Measurements from ENCODE around the gene TMEM198.
A peak's percentile ranks its signal among the peaks of the same experiment; 100 is the strongest.

Gene TMEM198

DNA sequence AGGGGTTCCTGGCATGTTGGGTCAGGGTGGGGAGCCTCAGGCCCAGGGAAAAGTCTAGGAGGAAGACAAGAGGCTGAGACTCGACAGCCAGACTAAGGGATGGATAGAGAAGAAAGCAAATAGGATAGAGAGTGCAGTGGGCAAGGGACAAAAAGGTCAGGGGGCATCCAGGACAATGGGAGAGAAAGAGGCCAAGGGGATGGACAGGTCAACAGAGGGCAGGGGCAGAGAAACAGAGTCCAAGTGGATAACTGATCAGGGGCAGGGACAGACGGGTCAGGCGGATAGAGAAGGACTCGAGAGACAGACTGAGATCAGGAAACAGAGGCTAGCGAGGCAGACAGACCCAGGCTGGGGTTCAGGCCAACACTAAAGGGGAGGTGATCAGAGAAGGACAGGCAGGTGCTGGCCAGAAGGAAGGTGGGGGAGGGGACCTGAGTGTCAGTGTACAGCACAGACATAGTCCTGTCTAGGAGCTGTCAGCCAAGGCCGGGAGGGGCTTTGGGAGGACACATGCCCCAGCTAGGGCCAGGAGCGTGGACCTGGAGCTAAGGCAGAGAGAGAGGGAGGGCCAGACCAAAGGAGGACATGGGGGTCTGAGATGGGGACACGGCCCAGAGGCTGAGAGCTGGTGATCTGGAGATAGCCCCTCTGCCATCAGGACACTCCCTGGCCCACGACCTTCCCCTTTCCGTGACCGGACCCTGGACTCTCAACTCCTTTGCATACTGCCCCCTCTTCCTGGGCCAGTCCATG lies 17.3 kb upstream of the TMEM198 start:
- no peak for DNase-seq

DNA sequence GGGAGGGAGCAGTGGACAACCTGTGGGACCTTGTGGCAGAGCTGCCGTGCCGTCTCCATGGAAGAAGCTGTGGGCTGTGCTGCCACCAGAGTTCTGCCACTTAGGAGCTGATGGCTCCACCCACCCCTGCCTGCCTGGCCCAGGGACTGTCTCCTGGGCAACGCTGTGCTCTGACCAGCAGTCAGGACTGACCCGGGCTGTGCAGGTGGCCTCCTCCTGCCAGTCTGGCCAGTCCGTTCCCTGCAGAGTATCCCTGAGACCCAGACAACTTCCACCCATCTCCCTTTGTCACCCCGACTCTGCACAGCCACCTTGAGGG lies 16.8 kb upstream of the TMEM198 start:
- DNase-seq, result no peak

DNA sequence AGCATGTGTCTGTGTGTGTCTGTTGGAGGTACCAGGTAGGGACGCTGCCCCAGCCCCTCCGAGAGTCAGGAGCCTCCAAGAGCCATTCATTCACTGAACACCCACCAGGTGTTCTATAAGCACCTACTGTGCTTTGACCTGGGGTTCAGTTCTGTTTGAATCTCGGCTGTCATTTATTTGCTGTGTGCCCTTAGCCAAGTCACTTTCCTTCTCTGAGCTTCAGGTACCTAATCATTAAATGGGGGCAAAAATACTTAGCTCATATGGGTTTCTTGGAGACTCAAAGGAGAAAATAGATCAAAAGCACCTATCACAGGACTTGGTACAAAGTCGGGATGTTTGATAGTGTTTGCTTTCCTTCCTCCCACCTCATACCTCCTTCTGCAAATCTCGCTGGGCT lies 16.4 kb upstream of the TMEM198 start:
- DNase-seq, result no peak

DNA sequence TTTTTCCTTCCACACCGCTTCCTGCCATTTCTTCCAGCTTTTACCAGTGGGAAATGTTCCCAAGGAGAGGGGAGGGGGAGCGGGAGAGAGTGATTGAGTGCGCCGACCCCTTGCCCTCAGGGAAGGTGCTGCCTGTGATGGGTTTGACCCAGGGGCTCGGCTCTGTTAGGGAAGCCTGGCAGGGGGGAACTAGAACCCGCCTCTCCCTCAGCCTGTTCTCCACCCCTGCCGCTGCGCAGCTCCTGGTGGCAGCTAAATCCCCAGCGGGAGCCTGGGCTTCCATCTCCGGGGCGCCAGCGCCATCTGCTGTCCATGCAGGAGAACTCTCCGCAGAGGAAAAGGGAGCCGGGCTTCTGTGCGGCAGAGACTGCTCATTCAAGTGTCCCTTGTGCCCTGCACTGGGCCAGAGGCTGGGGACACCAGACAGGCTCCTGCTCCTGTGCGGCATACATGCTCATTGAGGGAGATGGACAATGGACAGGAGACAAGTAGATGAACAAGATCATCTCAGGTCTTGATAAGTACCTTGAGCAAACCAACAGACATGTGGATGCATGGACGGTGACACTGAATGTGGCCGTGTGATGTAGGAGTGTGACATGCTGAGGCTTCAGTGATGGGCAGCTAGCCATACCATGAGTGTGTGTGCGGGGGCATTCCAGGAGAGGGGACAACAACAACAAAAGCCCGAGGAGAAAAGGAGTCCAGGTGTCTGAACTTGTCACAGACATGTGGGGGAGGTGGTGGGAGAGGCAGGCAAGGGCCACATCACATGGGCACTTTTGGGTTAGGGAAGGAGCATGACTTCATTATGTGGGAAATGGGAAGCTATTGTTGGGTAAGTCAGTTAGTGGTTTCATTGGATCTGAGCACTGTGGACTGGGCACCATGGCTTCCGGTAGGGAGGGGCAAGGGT lies 13.5 kb upstream of the TMEM198 start:
- DNase-seq, result peak; percentile 79

DNA sequence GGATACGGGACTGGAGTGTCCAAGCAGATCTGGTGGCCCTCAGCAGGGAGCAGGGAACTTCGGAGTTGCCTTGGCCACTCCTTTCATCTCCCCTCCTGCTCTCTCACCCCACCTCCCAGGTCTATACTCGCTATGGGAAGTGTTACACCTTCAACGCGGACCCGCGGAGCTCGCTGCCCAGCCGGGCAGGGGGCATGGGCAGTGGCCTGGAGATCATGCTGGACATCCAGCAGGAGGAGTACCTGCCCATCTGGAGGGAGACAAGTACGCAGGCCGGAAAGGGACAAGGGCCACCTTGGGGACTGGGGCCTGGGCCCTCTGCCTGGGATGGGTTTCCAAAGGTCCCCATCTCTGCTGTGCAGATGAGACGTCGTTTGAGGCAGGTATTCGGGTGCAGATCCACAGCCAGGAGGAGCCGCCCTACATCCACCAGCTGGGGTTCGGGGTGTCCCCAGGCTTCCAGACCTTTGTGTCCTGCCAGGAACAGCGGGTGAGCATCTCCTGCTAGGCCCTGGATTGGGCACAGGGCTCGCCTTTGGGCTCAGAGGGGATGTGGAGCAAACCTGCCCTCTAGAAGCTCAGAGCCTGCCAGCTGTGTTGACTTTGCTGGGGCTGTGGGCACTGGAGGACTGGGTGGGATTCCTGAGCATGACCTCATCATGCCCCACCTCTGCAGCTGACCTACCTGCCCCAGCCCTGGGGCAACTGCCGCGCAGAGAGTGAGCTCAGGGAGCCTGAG lies 12.0 kb upstream of the TMEM198 start:
- no peak for DNase-seq

GRCh38 chr2:219532378-219532649 lies 11.5 kb upstream of the TMEM198 start:
- no peak for DNase-seq

GRCh38 chr2:219533930-219534661 lies 9.7 kb upstream of the TMEM198 start:
- DNase-seq, result no peak

GRCh38 chr2:219536425-219536824 lies 7.4 kb upstream of the TMEM198 start:
- DNase-seq, result no peak

DNA sequence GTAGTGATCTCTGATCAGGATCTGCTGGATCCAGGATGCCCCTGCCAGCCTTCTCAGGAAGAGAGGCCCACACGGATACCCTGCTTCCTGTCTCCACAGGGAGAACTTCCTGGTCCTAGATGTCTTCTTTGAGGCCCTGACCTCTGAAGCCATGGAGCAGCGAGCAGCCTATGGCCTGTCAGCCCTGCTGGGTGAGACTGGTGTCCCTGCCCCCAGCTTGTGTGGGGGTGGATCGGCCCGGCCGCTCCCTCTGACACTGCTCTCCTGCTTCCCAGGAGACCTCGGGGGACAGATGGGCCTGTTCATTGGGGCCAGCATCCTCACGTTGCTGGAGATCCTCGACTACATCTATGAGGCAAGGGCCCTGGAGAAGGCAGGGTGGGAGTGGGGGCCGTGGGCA lies 6.9 kb upstream of the TMEM198 start:
- no peak for DNase-seq

- no peak for DNase-seq
Measured at GRCh38 chr2:219537657-219538488, 6.0 kb upstream of the TMEM198 start.

- DNase-seq, result no peak
Measured at GRCh38 chr2:219538504-219538951, 5.3 kb upstream of the TMEM198 start.

DNA sequence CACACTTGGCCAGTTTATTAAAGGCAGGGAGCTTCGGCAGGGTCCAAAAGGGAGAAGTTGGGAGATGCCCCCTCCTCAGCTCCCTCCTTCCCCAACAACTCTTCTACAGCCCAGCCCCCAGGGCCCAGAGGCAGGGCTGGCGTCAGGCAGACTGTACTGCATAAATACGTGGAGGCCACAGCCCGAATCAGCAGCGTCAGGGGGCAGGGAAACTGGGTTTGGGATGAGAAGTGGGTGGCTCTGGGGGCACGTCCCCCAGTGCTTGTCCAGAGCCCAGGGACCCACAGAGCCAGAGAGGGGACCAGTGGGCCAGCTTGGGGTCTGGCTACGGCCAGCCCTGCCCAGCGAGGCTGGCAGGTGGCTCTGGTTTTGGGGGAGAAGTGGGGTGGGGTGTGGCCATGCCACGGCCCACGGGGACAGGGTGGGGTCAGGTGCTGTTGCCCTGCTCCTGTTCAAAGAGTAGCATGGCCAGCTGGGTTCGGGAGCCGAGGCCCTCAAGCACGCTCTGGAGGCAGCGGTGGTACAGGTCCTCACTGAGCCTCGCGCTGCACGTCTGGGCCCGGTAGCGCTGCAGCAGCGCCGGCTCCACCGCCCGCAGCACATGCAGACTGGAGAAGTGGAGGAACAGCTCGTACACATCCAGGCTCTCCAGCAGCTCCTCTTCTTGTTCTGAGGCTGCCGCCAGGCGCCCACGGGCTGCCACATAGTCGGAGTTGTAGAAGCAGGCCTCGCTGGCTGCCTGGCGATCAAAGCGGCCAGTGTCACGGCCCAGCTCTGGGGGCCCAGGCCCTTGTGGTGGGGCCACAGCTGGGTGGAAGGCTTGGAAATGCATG lies 4.7 kb upstream of the TMEM198 start:
- DNase-seq, result no peak

DNA sequence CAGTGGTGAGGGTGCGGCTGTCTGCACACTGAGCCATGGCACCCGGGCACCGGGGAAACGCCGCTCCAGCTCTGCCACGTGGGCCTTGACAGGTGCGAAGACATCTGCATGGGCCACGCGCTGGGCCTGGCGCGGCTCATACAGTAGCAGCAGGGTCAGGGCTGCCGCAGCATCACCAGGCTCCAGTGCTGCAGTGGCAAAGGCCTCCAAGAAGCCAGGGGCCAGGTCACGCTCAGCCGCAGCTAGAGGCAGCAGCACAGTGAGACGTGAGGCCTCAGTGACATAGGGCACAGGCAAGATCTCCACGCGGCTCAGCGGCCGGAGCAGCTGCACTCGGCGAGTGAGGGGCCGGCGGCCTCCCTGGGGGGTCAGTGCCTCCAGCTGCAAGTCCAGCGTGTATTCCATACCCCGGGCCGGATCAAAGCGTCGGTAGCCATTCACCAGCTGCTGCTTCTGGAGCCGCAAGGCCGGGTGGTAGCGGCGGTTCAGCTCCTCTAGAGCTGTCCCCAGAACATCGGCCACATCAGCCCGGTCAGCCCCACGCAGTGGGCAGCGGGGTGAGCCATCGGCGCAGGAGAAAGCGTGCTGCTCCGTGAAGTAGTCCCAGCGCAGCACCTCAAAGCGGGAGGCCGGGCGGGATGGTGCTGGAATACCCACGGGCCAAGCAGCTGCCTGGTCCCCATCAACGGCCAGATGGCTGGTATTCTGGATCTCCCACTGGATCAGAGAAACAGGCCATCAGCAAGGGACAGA lies 3.7 kb upstream of the TMEM198 start:
- DNase-seq, result no peak

DNA sequence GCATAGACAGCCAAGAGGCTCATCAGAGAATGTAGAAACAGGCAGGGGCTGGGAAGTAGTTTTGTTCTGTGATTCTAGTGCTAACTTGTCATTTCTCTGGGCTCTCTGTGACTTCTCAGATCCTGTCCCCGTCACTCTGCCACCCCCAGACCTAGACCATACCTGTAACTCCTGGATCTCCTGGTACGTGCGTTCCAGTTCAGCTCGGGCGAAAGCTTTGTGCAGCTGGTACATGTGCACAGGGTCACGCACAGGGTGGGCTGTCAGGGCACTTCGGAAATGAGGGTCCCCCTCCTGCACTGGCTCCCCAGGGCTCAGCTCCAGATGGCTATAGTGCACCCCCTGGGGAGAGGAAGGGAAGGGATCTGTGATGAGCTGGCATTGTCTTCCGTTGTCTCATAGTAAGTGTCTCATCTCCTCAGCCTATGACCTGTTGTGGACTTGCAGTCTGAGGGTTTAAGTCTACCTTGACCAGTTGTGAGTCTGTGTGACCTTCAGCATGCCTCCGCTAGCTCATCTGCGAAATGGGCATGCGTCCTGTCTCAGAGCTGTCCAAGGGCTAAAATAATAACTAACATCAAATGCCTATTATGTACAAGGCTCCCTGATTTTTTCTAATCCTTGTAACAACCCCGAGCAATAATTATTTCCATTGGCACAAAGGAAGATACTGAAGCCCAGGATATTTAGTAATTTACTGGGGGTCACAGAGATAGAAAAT lies 2.9 kb upstream of the TMEM198 start:
- no peak for DNase-seq

GRCh38 chr2:219541611-219542180 lies 2.1 kb upstream of the TMEM198 start:
- DNase-seq, result peak; percentile 84

- no peak for DNase-seq
Measured at GRCh38 chr2:219542931-219543595, 765 bp upstream of the TMEM198 start.

DNA sequence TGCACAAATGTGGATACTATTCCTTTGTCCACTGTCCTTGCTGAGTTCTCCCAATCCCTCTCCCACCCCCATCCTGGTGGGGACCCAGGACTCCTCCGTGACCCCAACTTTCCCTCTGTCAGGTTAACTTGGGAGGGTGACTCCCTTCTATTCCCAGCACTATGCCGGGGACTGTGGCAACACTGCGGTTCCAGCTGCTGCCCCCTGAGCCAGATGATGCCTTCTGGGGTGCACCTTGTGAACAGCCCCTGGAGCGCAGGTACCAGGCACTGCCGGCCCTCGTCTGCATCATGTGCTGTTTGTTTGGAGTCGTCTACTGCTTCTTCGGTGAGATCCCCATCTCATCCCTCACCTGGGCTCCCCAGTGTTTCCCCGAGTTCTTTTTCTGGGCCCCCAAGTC lies 739 bp downstream of the TMEM198 start:
- DNase-seq, result no peak

DNA sequence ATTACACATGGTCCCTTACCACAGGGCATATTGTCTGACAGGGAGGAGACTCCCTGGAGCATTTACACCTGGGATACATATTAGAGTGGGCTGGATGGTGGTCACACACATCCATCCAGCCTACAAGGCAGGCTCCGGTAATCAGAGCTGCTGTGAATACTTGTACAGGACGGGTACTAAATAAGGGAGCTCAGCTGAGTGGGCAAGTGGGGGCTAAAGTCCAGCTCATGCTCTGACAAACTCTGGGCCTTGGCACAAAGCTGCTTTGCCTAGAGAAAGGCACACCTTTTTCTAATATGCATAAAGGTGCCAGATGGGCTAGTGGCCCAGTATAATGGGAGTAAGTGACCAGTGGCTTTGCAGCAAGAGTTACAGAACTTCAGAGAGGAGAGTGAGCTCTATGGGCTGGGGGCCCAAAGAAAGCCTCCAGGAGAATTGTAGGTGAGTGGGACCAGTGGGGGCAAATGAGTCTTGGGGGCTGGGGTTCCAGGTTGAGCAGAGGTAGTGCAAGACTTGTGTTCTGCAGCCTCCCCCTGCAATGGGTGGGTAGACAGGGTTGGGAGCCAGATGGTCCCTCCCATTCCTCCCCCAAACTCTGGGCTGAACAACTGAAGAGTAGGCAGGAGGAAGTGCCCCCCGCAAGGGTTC lies 1.6 kb downstream of the TMEM198 start:
- DNase-seq, result no peak
